NCI-H226 (cell line): ENCODE data around the gene SSBP4.
"Not testable (repeated sequence)": the region's sequence is repeated elsewhere in the genome, so short reads cannot be mapped to it uniquely, and the experiment has no call there.

ENCODE experiments used
- DNase-seq: peaks from one replicate; pipeline ENCODE4 v3.0.0-alpha.2; 2015

The SSBP4 gene

GRCh38 chr19:18419195-18419698 lies at the start of gene SSBP4:
Gene SSBP4, plus strand, starts transcription at chr19:18419398. Its CDS starts 251 bp downstream, at chr19:18419649.
- peak; percentile 69 for DNase-seq

- DNase-seq = no peak
These were observed 45.7 kb upstream of the SSBP4 start for GRCh38 chr19:18373407-18373891.

GRCh38 chr19:18373892-18374629 lies 45.1 kb upstream of the SSBP4 start:
- peak; percentile 99 for DNase-seq

- DNase-seq = no peak
These were observed 42.2 kb upstream of the SSBP4 start for GRCh38 chr19:18377026-18377425.

- DNase-seq = peak; percentile 83
These were observed 39.1 kb upstream of the SSBP4 start for GRCh38 chr19:18379803-18380747.

- no peak for DNase-seq
These were observed 38.4 kb upstream of the SSBP4 start for GRCh38 chr19:18380843-18381242.

- DNase-seq = not testable (repeated sequence)
These were observed 35.6 kb upstream of the SSBP4 start for GRCh38 chr19:18383622-18384021.

GRCh38 chr19:18384775-18385174 lies 34.4 kb upstream of the SSBP4 start:
- no peak for DNase-seq

GRCh38 chr19:18385359-18385674 lies 33.9 kb upstream of the SSBP4 start:
- no peak for DNase-seq

GRCh38 chr19:18385675-18386542 lies 33.3 kb upstream of the SSBP4 start, which contains the start of gene GDF15:
Gene GDF15, plus strand, starts transcription at chr19:18386158. Its CDS starts 32 bp downstream, at chr19:18386190.
- DNase-seq = peak; percentile 90

GRCh38 chr19:18386543-18387271 lies 32.5 kb upstream of the SSBP4 start:
- no peak for DNase-seq

- peak; percentile 39 for DNase-seq
These were observed 30.9 kb upstream of the SSBP4 start for GRCh38 chr19:18388100-18388959.

- no peak for DNase-seq
These were observed 30.1 kb upstream of the SSBP4 start for GRCh38 chr19:18388960-18389725.

GRCh38 chr19:18389726-18390064 lies 29.5 kb upstream of the SSBP4 start:
- no peak for DNase-seq

GRCh38 chr19:18390065-18390907 lies 28.9 kb upstream of the SSBP4 start:
- DNase-seq = no peak

GRCh38 chr19:18391509-18392075 lies 27.6 kb upstream of the SSBP4 start:
- no peak for DNase-seq

- DNase-seq = peak; percentile 90
These were observed 26.8 kb upstream of the SSBP4 start for GRCh38 chr19:18392417-18392816.

GRCh38 chr19:18392926-18393325 lies 26.3 kb upstream of the SSBP4 start:
- no peak for DNase-seq

GRCh38 chr19:18393836-18394235 lies 25.4 kb upstream of the SSBP4 start:
- DNase-seq = no peak
